H9 (cell line): Measurements from ENCODE around the gene PHF11. TPM values are rescaled to one million over a fixed set of nuclear protein-coding genes. Genes with fewer than 3 reads are reported as not detected.

Source experiments
- DNase-seq: peaks from one replicate; pipeline ENCODE4 v3.0.0-alpha.2; 2017
- H2AFZ ChIP-seq: one replicate; pipeline ENCODE4 v1.6.1; 2013; ENCODE audit warnings: mild to moderate bottlenecking, low read length, control low read depth, moderate library complexity
- H2AK5ac ChIP-seq: 2 replicates; pipeline ENCODE4 v1.6.1; 2013; ENCODE audit warnings: low read length, control low read depth, mixed read lengths; ENCODE audit not compliant: insufficient read length
- H2BK120ac ChIP-seq: one replicate; pipeline ENCODE4 v1.6.1; 2013; ENCODE audit warnings: low read depth, mild to moderate bottlenecking, low read length, control low read depth, inconsistent platforms; ENCODE audit not compliant: poor library complexity, severe bottlenecking
- H2BK12ac ChIP-seq: 2 replicates; pipeline ENCODE4 v1.6.1; 2013; ENCODE audit warnings: low read length, control low read depth, mixed read lengths, low read depth; ENCODE audit not compliant: insufficient read length
- H2BK15ac ChIP-seq: 2 replicates; pipeline ENCODE4 v1.6.1; 2013; ENCODE audit warnings: low read depth, low read length, control low read depth
- H2BK20ac ChIP-seq: one replicate; pipeline ENCODE4 v1.6.1; 2013; ENCODE audit warnings: low read depth, mild to moderate bottlenecking, low read length, control low read depth, inconsistent platforms; ENCODE audit not compliant: poor library complexity, severe bottlenecking
- H2BK5ac ChIP-seq: 2 replicates; pipeline ENCODE4 v1.6.1; 2013; ENCODE audit warnings: low read length, control low read depth, mixed read lengths; ENCODE audit not compliant: insufficient read length
- H3K14ac ChIP-seq: 2 replicates; pipeline ENCODE4 v1.6.1; 2013; ENCODE audit warnings: low read length, control low read depth; ENCODE audit not compliant: insufficient read depth
- H3K18ac ChIP-seq: 2 replicates; pipeline ENCODE4 v1.6.1; 2013; ENCODE audit warnings: low read depth, mild to moderate bottlenecking, mixed read lengths, low read length, control low read depth; ENCODE audit not compliant: insufficient read length
- H3K23ac ChIP-seq: 2 replicates; pipeline ENCODE4 v1.6.1; 2013; ENCODE audit warnings: low read length, control low read depth, mixed read lengths, low read depth; ENCODE audit not compliant: insufficient read length
- H3K23me2 ChIP-seq: 2 replicates; pipeline ENCODE4 v1.6.1; 2013; ENCODE audit warnings: low read depth, mild to moderate bottlenecking, mixed read lengths, low read length, control low read depth; ENCODE audit not compliant: insufficient read length, poor library complexity, severe bottlenecking
- H3K27ac ChIP-seq: 2 replicates; pipeline ENCODE4 v1.5.1; 2013; ENCODE audit warnings: low read length, control low read depth, mixed read lengths, low read depth; ENCODE audit not compliant: insufficient read length
- H3K27me3 ChIP-seq: 2 replicates; pipeline ENCODE4 v1.6.1; 2013; ENCODE audit warnings: low read length, control low read depth, inconsistent platforms; ENCODE audit not compliant: insufficient read depth
- H3K4ac ChIP-seq: 2 replicates; pipeline ENCODE4 v1.6.1; 2013; ENCODE audit warnings: low read depth, mild to moderate bottlenecking, control low read depth, inconsistent platforms, low read length, moderate library complexity
- H3K4me1 ChIP-seq: 2 replicates; pipeline ENCODE4 v1.6.1; 2013; ENCODE audit warnings: low read length, control low read depth, inconsistent platforms; ENCODE audit not compliant: insufficient read depth
- H3K4me2 ChIP-seq: 2 replicates; pipeline ENCODE4 v1.6.1; 2013; ENCODE audit warnings: low read length, control low read depth, mixed read lengths; ENCODE audit not compliant: insufficient read length, insufficient read depth
- H3K56ac ChIP-seq: 2 replicates; pipeline ENCODE4 v1.6.1; 2013; ENCODE audit warnings: low read depth, mild to moderate bottlenecking, mixed read lengths, low read length, control low read depth; ENCODE audit not compliant: insufficient read length
- H3K79me1 ChIP-seq: 2 replicates; pipeline ENCODE4 v1.6.1; 2013; ENCODE audit warnings: low read depth, mild to moderate bottlenecking, moderate library complexity, low read length, control low read depth, inconsistent platforms; ENCODE audit not compliant: insufficient read depth, poor library complexity, severe bottlenecking
- H3K79me2 ChIP-seq: 2 replicates; pipeline ENCODE4 v1.6.1; 2013; ENCODE audit warnings: low read length, control low read depth, inconsistent platforms; ENCODE audit not compliant: insufficient read depth
- H3K9ac ChIP-seq: 2 replicates; pipeline ENCODE4 v1.6.1; 2013; ENCODE audit warnings: low read length, control low read depth, mixed read lengths; ENCODE audit not compliant: insufficient read length; ENCODE audit errors: extremely low read depth
- H3K9me3 ChIP-seq: one replicate; pipeline ENCODE4 v1.6.1; 2013; ENCODE audit warnings: low read depth, low read length, inconsistent platforms; ENCODE audit not compliant: control insufficient read depth
- H3T11ph ChIP-seq: one replicate; pipeline ENCODE4 v1.6.1; 2013; ENCODE audit warnings: mild to moderate bottlenecking, low read length, control low read depth, inconsistent platforms
- H4K20me1 ChIP-seq: one replicate; pipeline ENCODE4 v1.6.1; 2013; ENCODE audit not compliant: control insufficient read depth, insufficient read length, insufficient read depth
- H4K5ac ChIP-seq: 2 replicates; pipeline ENCODE4 v1.6.1; 2013; ENCODE audit warnings: low read depth, mild to moderate bottlenecking, mixed read lengths, low read length, control low read depth; ENCODE audit not compliant: insufficient read length
- H4K8ac ChIP-seq: replicated peaks from 2 replicates; pipeline ENCODE4 v1.6.1; 2013; ENCODE audit warnings: low read length, control low read depth, mixed read lengths, low read depth; ENCODE audit not compliant: insufficient read length
- H4K91ac ChIP-seq: 2 replicates; pipeline ENCODE4 v1.6.1; 2013; ENCODE audit warnings: low read depth, mild to moderate bottlenecking, moderate library complexity, mixed read lengths, low read length, control low read depth; ENCODE audit not compliant: insufficient read length
- H3K27ac Mint-ChIP-seq, 3 experiments: 2 replicates in 2 of 3; 3 replicates in 1 of 3; pipeline ENCODE4 v1.8.0; 2020 to 2021; ENCODE audit warnings: mixed read lengths in 3 of 3, mild to moderate bottlenecking in 1 of 3, moderate library complexity in 1 of 3
- H3K27me3 Mint-ChIP-seq: 2 replicates; pipeline ENCODE4 v1.8.0; 2021; ENCODE audit warnings: low read depth, mild to moderate bottlenecking, moderate library complexity, mixed read lengths
- H3K36me3 Mint-ChIP-seq, 3 experiments: 2 replicates in 2 of 3; 3 replicates in 1 of 3; pipeline ENCODE4 v1.8.0; 2020 to 2021; ENCODE audit warnings: low read depth in 3 of 3, mixed read lengths in 3 of 3; ENCODE audit not compliant: insufficient read depth in 1 of 3
- H3K4me1 Mint-ChIP-seq, 2 experiments: 2 replicates each; pipeline ENCODE4 v1.8.0; 2020; ENCODE audit warnings: mixed read lengths in 2 of 2
- H3K4me3 Mint-ChIP-seq, 2 experiments: 2 replicates in 1 of 2; 3 replicates in 1 of 2; pipeline ENCODE4 v1.8.0; 2020 to 2021; ENCODE audit warnings: mild to moderate bottlenecking in 2 of 2, mixed read lengths in 2 of 2, moderate library complexity in 1 of 2
- H3K9me3 Mint-ChIP-seq, 2 experiments: 2 replicates in 1 of 2; 3 replicates in 1 of 2; pipeline ENCODE4 v1.8.0; 2020; ENCODE audit warnings: mild to moderate bottlenecking in 2 of 2, mixed read lengths in 2 of 2, moderate library complexity in 1 of 2
- WGBS: extraction: QIAGEN DNeasy Blood & Tissue Kit; methylation state at CpG from one replicate; pipeline ENCODE4 v1.1.7; 2013; ENCODE audit warnings: missing lambda C conversion rate, low lambda C conversion rate, mixed read lengths; ENCODE audit not compliant: insufficient read length; ENCODE audit errors: extremely low coverage; 5-methylcytosine and 5-hydroxymethylcytosine counted together
- total RNA-seq: library from RNA; stranded (reverse); gene quantifications from 2 replicates; pipeline ENCODE4 v1.2.1, GENCODE V29; 2021
- TF ChIP-seq, protein P1 (sequence below): fragments of 200-600 bp; sonication (generic); conservative IDR thresholded peaks from 3 replicates; pipeline ENCODE4 v1.8.0; 2021; ENCODE audit warnings: antibody characterized with exemption, mild to moderate bottlenecking

Gene PHF11
- total RNA-seq, 1 experiment from 2014 or later = 13.5 TPM

DNA sequence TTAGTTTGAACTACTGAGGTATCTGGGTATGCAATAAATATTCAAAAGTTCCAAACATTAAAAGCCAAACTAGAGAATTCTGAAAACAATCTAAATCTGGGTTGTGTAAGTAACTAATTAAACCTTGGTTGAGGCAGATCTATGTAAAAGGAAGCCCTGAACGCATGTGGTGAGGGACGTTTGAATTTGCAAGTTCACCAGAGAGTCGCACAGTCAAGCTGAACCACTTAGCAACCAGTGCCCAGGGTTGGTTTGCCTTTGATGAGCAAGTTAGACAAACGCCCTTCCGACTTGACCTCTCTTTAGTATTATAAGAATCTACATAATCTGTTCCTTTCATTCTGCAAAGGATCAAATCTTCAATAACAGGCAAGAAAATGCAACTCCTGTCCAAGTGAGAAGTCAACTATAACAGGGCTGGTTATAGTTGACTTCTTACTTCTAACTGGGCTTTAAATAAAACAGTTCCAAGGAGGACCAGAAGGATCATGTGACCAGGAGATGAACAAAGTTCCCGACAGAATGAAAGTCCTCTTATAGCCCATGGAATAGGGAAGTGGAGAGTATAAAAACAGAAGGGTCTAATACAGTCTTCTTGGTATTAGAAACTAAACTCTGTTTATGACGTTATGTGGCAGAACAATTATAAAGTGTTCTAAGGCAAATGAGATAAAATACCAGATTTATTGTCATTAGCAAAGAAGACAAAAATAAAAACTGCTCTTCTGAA, 40.6 kb downstream of the PHF11 start:
- TF ChIP-seq, protein P1, sequence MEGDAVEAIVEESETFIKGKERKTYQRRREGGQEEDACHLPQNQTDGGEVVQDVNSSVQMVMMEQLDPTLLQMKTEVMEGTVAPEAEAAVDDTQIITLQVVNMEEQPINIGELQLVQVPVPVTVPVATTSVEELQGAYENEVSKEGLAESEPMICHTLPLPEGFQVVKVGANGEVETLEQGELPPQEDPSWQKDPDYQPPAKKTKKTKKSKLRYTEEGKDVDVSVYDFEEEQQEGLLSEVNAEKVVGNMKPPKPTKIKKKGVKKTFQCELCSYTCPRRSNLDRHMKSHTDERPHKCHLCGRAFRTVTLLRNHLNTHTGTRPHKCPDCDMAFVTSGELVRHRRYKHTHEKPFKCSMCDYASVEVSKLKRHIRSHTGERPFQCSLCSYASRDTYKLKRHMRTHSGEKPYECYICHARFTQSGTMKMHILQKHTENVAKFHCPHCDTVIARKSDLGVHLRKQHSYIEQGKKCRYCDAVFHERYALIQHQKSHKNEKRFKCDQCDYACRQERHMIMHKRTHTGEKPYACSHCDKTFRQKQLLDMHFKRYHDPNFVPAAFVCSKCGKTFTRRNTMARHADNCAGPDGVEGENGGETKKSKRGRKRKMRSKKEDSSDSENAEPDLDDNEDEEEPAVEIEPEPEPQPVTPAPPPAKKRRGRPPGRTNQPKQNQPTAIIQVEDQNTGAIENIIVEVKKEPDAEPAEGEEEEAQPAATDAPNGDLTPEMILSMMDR = no peak
- Mint-ChIP-seq H3K36me3 (peaks cover 5 to 43% (median 43%) of the 10 kb centered on the region in 3 experiments; a peak in 6 of 7 replicates), H3K27ac (no peak overlapping the region), H3K27me3 (no peaks in the 10 kb centered on the region; the same call in 1 of the 2 replicates), H3K9me3 (no peaks in the 10 kb centered on the region), H3K4me1 (peaks cover 7 to 9% of the 10 kb centered on the region in 2 experiments; a peak in 1 of 4 replicates), H3K4me3 (no peak overlapping the region)
- no peak overlapping the region for H3K14ac ChIP-seq
- no peaks in the 10 kb centered on the region for H3K9me3 ChIP-seq
- DNase-seq = no peak
- H2BK120ac ChIP-seq = no peak overlapping the region
- no peaks in the 10 kb centered on the region for H3K4me1 ChIP-seq
- H3K79me1 ChIP-seq = no peaks in the 10 kb centered on the region
- no peak overlapping the region for H2BK20ac ChIP-seq
- H3K23ac ChIP-seq = no peak overlapping the region
- H2BK15ac ChIP-seq = no peak overlapping the region
- no peak overlapping the region for H2BK12ac ChIP-seq
- no peak overlapping the region for H3K27ac ChIP-seq
- no CpG with 5 or more reads among the region's 7 CpGs for WGBS
- no peak overlapping the region for H3K9ac ChIP-seq
- H3K27me3 ChIP-seq = no peaks in the 10 kb centered on the region
- H2AK5ac ChIP-seq = no peak overlapping the region
- H3K56ac ChIP-seq = no peak overlapping the region
- H2AFZ ChIP-seq = no peak overlapping the region
- H3K18ac ChIP-seq = no peak overlapping the region
- H3K4me2 ChIP-seq = no peak overlapping the region
- no peaks in the 10 kb centered on the region for H3K23me2 ChIP-seq
- no peak overlapping the region for H3K4ac ChIP-seq
- no peak overlapping the region for H4K8ac ChIP-seq
- H2BK5ac ChIP-seq = no peak overlapping the region
- no peaks in the 10 kb centered on the region for H4K20me1 ChIP-seq
- H3T11ph ChIP-seq = no peak overlapping the region
- no peak overlapping the region for H4K91ac ChIP-seq
- no peaks in the 10 kb centered on the region for H3K79me2 ChIP-seq
- H4K5ac ChIP-seq = no peak overlapping the region
